SU-DHL-6 (cell line): Measurements from ENCODE around the gene ZNF536.

Source experiments
- H2AFZ ChIP-seq: fragments of 200-600 bp; sonication (generic); 2 replicates; pipeline ENCODE4 v1.6.1; 2014; ENCODE audit warnings: low read depth, mild to moderate bottlenecking, moderate library complexity, mixed read lengths, antibody characterized with exemption, low read length; ENCODE audit not compliant: severe bottlenecking
- H3F3A ChIP-seq: fragments of 200-600 bp; shearing (Covaris generic); 2 replicates; pipeline ENCODE4 v1.6.0; 2016; ENCODE audit warnings: antibody characterized with exemption, mild to moderate bottlenecking; ENCODE audit not compliant: insufficient read depth
- H3K27ac ChIP-seq: fragments of 200-600 bp; sonication (generic); 2 replicates; pipeline ENCODE4 v1.5.1; 2016; ENCODE audit warnings: low read depth, mild to moderate bottlenecking, low read length, moderate library complexity, mixed read lengths
- H3K27me3 ChIP-seq: fragments of 200-600 bp; sonication (generic), shearing (Covaris generic); 2 replicates; pipeline ENCODE4 v1.6.0; 2014; ENCODE audit warnings: mild to moderate bottlenecking, low read length
- H3K36me3 ChIP-seq: fragments of 200-600 bp; sonication (generic); 2 replicates; pipeline ENCODE4 v1.6.1; 2014; ENCODE audit warnings: mild to moderate bottlenecking, low read length, mixed read lengths
- H3K4me2 ChIP-seq: fragments of 300-600, 200-600 bp; shearing (Covaris generic), sonication (generic); 2 replicates; pipeline ENCODE4 v1.6.0; 2014; ENCODE audit warnings: low read length, low read depth, mild to moderate bottlenecking; ENCODE audit not compliant: poor library complexity, severe bottlenecking
- H3K4me3 ChIP-seq: fragments of 200-600 bp; sonication (generic); 2 replicates; pipeline ENCODE4 v1.5.1; 2014; ENCODE audit warnings: antibody characterized with exemption, low read length, mild to moderate bottlenecking, mixed read lengths; ENCODE audit not compliant: insufficient read depth, poor library complexity, severe bottlenecking
- H3K79me2 ChIP-seq: fragments of 200-600 bp; sonication (generic); 2 replicates; pipeline ENCODE4 v1.6.1; 2014; ENCODE audit warnings: mild to moderate bottlenecking, low read length, moderate library complexity; ENCODE audit not compliant: insufficient read depth
- H3K9ac ChIP-seq: fragments of 200-600 bp; sonication (generic); 2 replicates; pipeline ENCODE4 v1.7.0; 2014; ENCODE audit warnings: mild to moderate bottlenecking, low read length
- H3K9me2 ChIP-seq: fragments of 200-600 bp; sonication (generic); replicated peaks from 2 replicates; pipeline ENCODE4 v1.6.1; 2014; ENCODE audit warnings: low read length; ENCODE audit not compliant: insufficient read depth
- H3K9me3 ChIP-seq: fragments of 200-600 bp; sonication (generic); 2 replicates; pipeline ENCODE4 v1.6.1; 2014; ENCODE audit warnings: low read length, mixed read lengths; ENCODE audit not compliant: insufficient read depth
- H4K20me1 ChIP-seq: fragments of 200-600 bp; sonication (generic); 2 replicates; pipeline ENCODE4 v1.6.1; 2014; ENCODE audit warnings: low read depth, mild to moderate bottlenecking, antibody characterized with exemption, low read length, moderate library complexity, mixed read lengths
- CTCF ChIP-seq: fragments of 200-600 bp; sonication (generic); IDR thresholded peaks from one replicate; pipeline ENCODE4 v1.5.1; 2017; ENCODE audit warnings: antibody characterized with exemption, mild to moderate bottlenecking, low read length, moderate library complexity; ENCODE audit not compliant: insufficient read depth, poor library complexity, severe bottlenecking
- EZH2phosphoT487 ChIP-seq: fragments of 200-600 bp; sonication (generic), shearing (Covaris generic); conservative IDR thresholded peaks from 2 replicates; pipeline ENCODE4 v1.6.1; 2018; ENCODE audit warnings: mild to moderate bottlenecking, antibody characterized with exemption, low read length, moderate library complexity, mixed read lengths

ZNF536 gene

DNA sequence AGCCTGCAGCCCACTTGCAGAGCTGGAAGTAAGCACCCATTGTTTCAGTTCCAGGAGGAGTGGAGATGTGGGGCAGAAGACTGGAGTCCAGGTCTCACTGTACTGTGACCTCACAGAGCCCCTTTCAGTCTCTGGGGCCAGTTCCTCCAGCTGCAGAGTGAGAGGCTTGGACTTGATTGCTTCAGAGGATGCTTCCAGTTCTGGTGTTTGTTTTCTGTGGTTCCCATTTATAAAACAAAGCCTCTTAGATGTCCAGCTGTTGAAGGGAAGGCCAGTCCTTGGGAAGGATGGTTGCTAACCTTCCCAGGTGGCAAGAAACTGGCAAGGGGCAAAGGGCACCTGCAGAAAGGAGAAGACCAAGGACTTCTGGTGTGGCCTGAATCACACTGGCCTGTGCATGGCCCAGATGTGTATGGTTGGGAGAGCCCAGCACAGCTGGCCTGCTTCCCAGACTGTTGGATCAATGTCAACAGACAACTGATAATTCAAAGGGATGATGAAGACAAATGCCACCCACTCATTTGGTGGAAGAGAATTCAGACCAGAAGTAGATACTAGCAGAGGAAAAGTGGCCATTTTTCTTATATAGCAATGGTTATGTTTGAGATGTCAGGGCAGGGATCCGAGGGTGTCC is 218.5 kb downstream of the ZNF536 start:
- Histone ChIP-seq H3K4me3 (no peak overlapping the region), H3K36me3 (no peaks in the 10 kb centered on the region), H3F3A (no peaks in the 10 kb centered on the region), H3K27ac (no peak overlapping the region), H3K79me2 (no peaks in the 10 kb centered on the region), H4K20me1 (no peaks in the 10 kb centered on the region), H3K9me2 (no peaks in the 10 kb centered on the region), H3K9ac (no peak overlapping the region), H3K9me3 (no peaks in the 10 kb centered on the region), H3K4me2 (no peak overlapping the region), H2AFZ (no peak overlapping the region), H3K27me3 (no peaks in the 10 kb centered on the region)
- TF ChIP-seq EZH2phosphoT487 (no peak), CTCF (no peak)

DNA sequence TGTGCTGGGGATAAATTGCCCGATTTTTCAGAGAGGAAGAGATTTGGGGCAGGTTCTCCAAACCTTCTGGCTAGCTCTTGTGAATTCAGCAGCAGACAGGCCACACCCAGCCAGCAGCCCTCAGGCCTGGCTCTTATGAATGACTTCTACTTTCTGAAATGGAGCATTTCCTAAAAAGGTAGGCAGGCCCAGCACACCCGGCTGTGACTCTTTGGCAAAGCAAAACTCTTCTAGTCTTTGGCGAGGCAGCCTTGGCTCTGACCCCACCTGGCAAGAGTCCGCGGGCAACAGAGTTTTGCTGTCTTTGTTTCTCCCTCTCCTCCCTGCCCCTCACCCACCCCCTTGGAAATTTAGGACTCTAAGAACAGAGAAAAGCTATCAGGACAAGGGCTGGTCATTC is 221.2 kb downstream of the ZNF536 start:
- Histone ChIP-seq H3K9me2 (no peaks in the 10 kb centered on the region), H3K9me3 (no peaks in the 10 kb centered on the region), H3K4me3 (no peak overlapping the region), H3K79me2 (no peaks in the 10 kb centered on the region), H3K36me3 (no peaks in the 10 kb centered on the region), H3K27me3 (no peaks in the 10 kb centered on the region), H3K9ac (no peak overlapping the region), H3K4me2 (no peak overlapping the region), H4K20me1 (no peaks in the 10 kb centered on the region), H3K27ac (no peak overlapping the region), H2AFZ (no peak overlapping the region), H3F3A (no peaks in the 10 kb centered on the region)
- TF ChIP-seq CTCF: no peak
- no peak for TF ChIP-seq EZH2phosphoT487

- TF ChIP-seq EZH2phosphoT487 (no peak), CTCF (no peak)
- Histone ChIP-seq H3K27me3 (no peaks in the 10 kb centered on the region), H3K79me2 (no peaks in the 10 kb centered on the region), H2AFZ (no peak overlapping the region), H3K4me3 (no peak overlapping the region), H4K20me1 (no peaks in the 10 kb centered on the region), H3K9me2 (no peaks in the 10 kb centered on the region), H3K4me2 (no peak overlapping the region), H3F3A (no peaks in the 10 kb centered on the region), H3K27ac (no peak overlapping the region), H3K9ac (no peak overlapping the region), H3K9me3 (no peaks in the 10 kb centered on the region), H3K36me3 (no peaks in the 10 kb centered on the region)
These were observed 222.0 kb downstream of the ZNF536 start for GRCh38 chr19:30593975-30594745.
